Uterus (tissue), 2 donors: Measurements from ENCODE around the gene GRIK3.

ENCODE experiments used
- POLR2A ChIP-seq, 2 donors: fragments of 450-650 bp; IDR thresholded peaks; one replicate each; pipeline ENCODE4 v1.6.1; 2016; ENCODE audit warnings: antibody characterized with exemption in 2 of 2, mild to moderate bottlenecking in 1 of 2, moderate library complexity in 1 of 2
- TF ChIP-seq, protein P1 (sequence below), 4 experiments: fragments of 200-600 bp in 2 of 4; fragments of 450-650 bp in 2 of 4; sonication (generic) in 2 of 4; IDR thresholded peaks; one replicate each; pipeline ENCODE4 v1.5.1; 2016 to 2019; ENCODE audit warnings: antibody characterized with exemption in 4 of 4, mild to moderate bottlenecking in 2 of 4, moderate library complexity in 1 of 4

DNA sequence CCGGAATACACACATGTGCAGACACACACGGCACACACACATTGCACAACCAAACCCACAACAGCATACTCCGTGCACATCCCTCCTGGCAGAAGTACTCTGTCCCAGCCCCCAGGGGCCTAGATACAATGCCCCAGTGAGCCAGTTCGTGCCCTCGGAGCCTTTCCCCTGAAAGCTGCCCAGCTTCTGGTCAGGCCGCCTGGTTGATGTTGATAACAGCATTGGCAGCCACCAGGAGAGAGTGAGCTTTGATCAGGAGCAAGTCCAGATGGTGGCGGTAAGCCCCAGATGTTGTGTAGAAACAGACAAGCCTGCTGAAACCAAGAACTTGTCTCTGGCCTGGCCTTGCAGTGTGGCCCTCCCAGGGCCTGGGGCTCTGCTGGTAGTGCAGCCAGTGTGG, 109.1 kb downstream of the GRIK3 start:
- TF ChIP-seq, protein P1, sequence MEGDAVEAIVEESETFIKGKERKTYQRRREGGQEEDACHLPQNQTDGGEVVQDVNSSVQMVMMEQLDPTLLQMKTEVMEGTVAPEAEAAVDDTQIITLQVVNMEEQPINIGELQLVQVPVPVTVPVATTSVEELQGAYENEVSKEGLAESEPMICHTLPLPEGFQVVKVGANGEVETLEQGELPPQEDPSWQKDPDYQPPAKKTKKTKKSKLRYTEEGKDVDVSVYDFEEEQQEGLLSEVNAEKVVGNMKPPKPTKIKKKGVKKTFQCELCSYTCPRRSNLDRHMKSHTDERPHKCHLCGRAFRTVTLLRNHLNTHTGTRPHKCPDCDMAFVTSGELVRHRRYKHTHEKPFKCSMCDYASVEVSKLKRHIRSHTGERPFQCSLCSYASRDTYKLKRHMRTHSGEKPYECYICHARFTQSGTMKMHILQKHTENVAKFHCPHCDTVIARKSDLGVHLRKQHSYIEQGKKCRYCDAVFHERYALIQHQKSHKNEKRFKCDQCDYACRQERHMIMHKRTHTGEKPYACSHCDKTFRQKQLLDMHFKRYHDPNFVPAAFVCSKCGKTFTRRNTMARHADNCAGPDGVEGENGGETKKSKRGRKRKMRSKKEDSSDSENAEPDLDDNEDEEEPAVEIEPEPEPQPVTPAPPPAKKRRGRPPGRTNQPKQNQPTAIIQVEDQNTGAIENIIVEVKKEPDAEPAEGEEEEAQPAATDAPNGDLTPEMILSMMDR (IDR thresholded peaks at IDR 0.05): no peak
- no peak for TF ChIP-seq POLR2A (IDR thresholded peaks at IDR 0.05)
